Coronary artery (tissue), 2 donors: ENCODE data around the gene PON3.

Source experiments
- DNase-seq: peaks from one replicate; pipeline ENCODE4 v3.0.0-alpha.2; 2017; ENCODE audit warnings: low spot score
- H3K27ac ChIP-seq, 2 donors: fragments of 200-600 bp; sonication (generic); one replicate each; pipeline ENCODE4 v1.5.1; 2016 to 2019
- H3K4me3 ChIP-seq: fragments of 200-600 bp; sonication (generic); 2 replicates; pipeline ENCODE4 v1.5.1; 2016; ENCODE audit warnings: mild to moderate bottlenecking, moderate library complexity
- TF ChIP-seq, protein P1 (sequence below): fragments of 200-600 bp; sonication (generic); IDR thresholded peaks from one replicate; pipeline ENCODE4 v1.5.1; 2019; ENCODE audit warnings: antibody characterized with exemption

PON3 gene

GRCh38 chr7:95320651-95321050, 75.5 kb downstream of the PON3 start:
- Histone ChIP-seq H3K27ac (no peak overlapping the region), H3K4me3 (no peak overlapping the region)
- DNase-seq, result no peak
- TF ChIP-seq, protein P1, sequence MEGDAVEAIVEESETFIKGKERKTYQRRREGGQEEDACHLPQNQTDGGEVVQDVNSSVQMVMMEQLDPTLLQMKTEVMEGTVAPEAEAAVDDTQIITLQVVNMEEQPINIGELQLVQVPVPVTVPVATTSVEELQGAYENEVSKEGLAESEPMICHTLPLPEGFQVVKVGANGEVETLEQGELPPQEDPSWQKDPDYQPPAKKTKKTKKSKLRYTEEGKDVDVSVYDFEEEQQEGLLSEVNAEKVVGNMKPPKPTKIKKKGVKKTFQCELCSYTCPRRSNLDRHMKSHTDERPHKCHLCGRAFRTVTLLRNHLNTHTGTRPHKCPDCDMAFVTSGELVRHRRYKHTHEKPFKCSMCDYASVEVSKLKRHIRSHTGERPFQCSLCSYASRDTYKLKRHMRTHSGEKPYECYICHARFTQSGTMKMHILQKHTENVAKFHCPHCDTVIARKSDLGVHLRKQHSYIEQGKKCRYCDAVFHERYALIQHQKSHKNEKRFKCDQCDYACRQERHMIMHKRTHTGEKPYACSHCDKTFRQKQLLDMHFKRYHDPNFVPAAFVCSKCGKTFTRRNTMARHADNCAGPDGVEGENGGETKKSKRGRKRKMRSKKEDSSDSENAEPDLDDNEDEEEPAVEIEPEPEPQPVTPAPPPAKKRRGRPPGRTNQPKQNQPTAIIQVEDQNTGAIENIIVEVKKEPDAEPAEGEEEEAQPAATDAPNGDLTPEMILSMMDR, result no peak

DNA sequence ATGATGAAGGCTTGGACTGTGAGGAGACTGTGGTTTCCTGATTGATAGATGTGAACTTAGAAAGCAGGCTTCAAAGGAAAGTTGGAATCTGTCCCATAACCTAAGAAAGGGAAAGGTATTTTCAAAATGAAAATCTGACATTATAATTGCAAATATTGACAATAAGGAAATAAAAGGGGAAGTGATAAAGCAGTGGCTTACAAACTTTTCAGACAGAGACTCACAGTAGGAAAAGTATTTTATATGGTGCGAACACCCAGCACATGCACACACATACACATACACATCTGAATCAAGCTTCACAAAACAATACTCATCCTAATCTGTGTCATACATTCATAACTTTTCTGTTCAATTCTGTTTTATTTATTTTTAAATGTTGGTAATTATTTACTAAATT, 76.6 kb downstream of the PON3 start:
- H3K27ac ChIP-seq, result no peak overlapping the region
- TF ChIP-seq, protein P1, result no peak
- DNase-seq, result no peak
- H3K4me3 ChIP-seq, result no peak overlapping the region

DNA sequence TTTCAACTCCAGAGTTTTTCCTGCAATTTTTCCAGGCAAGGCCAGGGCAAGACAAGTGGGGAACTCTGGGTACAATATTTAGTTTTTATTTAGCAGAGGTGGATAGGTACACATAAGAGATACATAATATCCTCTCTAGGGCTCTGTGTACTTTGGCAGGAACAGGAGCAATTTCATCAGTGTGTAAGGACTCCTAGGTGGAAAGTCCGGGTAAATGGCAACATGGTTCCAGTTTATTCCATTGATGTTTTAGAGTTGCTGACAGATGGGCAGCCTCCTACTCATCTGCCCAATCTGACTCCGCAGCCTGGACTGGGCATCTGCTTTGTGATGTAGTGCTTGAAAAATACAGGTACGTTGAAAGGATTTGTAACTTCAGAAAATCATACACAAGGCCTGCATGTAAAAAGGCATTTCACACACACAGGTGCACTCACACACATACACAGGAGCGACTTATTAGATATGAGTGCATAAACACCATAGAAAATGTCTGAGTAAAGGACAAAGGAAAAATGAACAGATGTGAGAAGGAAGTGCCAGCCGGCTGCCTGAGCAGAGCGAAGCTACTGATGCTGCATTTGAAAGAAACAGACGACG, 77.6 kb downstream of the PON3 start:
- Histone ChIP-seq H3K27ac (no peak overlapping the region), H3K4me3 (no peak overlapping the region)
- TF ChIP-seq, protein P1, result no peak
- DNase-seq, result no peak

DNA sequence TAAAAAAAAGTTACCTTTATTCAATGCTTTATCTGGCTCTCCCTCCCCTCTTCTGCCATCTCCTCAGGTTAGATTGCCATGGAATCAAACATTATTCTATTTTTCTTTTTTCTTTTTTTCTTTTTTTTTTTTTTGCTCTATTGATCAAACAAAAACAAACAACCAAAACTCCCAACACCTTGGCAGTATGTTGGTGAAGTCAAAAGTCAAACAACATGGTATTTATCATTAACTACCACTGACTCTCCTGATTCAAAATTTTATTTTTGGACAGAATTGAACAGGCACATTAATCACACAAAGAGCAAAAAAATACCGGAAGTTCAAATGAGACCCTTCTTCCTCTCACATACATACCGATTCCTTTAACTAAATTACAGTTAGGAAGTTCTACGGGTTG, 78.2 kb downstream of the PON3 start:
- Histone ChIP-seq H3K4me3 (no peak overlapping the region), H3K27ac (no peak overlapping the region)
- DNase-seq, result no peak
- TF ChIP-seq, protein P1, result no peak

GRCh38 chr7:95317546-95317945, 78.6 kb downstream of the PON3 start:
- Histone ChIP-seq H3K27ac (no peak overlapping the region), H3K4me3 (no peak overlapping the region)
- DNase-seq, result no peak
- TF ChIP-seq, protein P1, result no peak

GRCh38 chr7:95316588-95316987, 79.6 kb downstream of the PON3 start:
- no peak overlapping the region for H3K27ac ChIP-seq
- DNase-seq, result no peak
- H3K4me3 ChIP-seq, result no peak overlapping the region
- TF ChIP-seq, protein P1, result no peak

DNA sequence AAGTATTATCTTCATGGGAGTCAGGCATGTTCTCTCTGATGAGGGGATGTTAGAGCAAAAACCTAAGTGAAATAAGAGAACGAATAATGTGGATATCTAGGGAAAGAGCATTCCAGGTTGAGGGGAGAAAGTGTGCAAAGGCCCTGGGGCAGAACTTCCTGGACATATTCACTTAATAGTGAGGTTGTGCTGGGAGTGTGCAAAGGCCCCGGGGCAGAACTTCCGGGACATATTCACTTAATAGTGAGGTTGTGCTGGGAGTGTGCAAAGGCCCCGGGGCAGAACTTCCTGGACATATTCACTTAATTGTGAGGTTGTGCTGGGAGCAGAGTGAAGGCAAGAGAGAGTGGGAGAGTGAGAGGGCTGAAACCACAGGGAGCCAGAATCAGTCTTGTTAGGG, 83.6 kb downstream of the PON3 start:
- no peak overlapping the region for H3K4me3 ChIP-seq
- TF ChIP-seq, protein P1, result no peak
- DNase-seq, result no peak
- no peak overlapping the region for H3K27ac ChIP-seq
